Astrocyte (in vitro differentiated cells and primary cell): ENCODE data around the gene KIF21B.

Experiments
- CTCF ChIP-seq: IDR thresholded peaks from 2 replicates; pipeline ENCODE4 v1.5.1; 2011; ENCODE audit warnings: low read depth, mild to moderate bottlenecking, inconsistent platforms, low read length, moderate library complexity; ENCODE audit not compliant: insufficient read depth
- EZH2 ChIP-seq: IDR thresholded peaks from 2 replicates; pipeline ENCODE4 v1.6.1; 2012; ENCODE audit warnings: mild to moderate bottlenecking, low read length, inconsistent platforms; ENCODE audit not compliant: insufficient read depth

- TF ChIP-seq CTCF, result no peak
- TF ChIP-seq EZH2, result no peak
Measured at GRCh38 chr1:201016943-201017827, 6.3 kb downstream of the KIF21B start.
